A172 (cell line): ENCODE measurements around the gene CIB1. TPM values are rescaled to one million over a fixed set of nuclear protein-coding genes. Genes with fewer than 3 reads are reported as not detected.
"Not testable (repeated sequence)": the region's sequence is repeated elsewhere in the genome, so short reads cannot be mapped to it uniquely, and the experiment has no call there.

ENCODE experiments used
- DNase-seq: peaks from one replicate; pipeline ENCODE4 v3.0.0-alpha.2; 2015; ENCODE audit warnings: low spot score
- total RNA-seq: library from RNA; depleted of rRNA; stranded (reverse); fragments of >200 nt; shearing (Covaris generic); gene quantifications from 2 replicates; pipeline ENCODE4 v1.2.3, GENCODE V29; 2014; rRNA removed

Gene CIB1
- total RNA-seq, result 35.1 and 52.7 TPM in 2 replicates

DNA sequence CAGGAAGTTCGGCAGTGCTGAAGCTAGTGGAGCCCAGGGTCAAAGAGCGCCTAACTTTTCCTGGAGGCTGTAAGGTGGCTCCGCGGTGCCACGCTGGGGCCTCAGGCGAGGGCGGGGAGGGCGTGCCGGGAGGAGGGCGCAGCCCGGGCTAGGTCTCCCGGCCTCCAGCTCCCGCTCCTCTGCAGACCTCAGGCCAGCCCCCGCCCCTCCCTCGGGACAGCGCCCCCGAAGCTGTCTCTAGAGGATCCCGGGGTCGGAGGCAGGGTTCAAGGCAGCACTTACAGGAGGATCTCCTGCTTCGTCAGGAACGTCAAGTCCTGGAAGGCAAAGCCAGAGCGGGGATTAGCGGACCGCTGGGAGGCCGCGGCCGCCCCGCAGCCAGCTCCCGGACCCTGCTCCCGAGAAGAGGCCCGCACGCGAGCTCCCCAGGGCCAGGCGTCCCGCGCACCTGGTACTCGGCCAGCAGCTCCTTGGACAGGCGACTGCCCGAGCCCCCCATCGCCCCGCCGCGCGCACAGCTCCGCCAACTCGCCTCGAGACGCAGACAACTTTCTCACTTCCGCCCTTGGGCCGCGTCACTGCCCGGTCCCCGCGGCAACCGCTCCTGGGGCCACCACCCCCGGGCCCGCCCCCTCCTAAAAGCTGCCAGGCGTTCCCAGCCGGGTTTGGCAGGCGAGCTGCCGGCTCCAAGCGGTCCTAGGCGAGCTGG is at the start of gene CIB1:
Gene CIB1 (minus strand): TSS at position 555 of the 709 bp plus-strand sequence. CDS start 56 bp downstream, at position 499.
- DNase-seq, result peak; percentile 90

DNA sequence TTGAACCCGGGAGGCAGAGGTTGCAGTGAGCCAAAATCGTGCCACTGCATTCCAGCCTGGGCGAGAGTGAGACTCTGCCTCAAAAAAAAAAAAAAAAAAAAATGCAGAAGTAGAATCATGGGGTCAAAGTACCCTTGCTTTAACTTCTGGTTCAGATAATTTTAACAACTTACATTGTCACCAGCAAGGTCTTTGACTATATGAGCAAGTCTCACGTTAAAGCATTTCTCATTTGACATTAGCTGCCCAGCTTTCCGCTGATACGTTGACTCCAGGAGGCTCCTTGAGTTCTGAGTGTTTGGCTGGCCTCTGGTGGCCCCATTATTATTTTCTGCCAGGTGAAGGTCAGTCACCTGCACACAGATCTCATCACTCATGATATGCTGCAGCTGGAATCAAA is 47.9 kb upstream of the CIB1 start:
- not testable (repeated sequence) for DNase-seq

GRCh38 chr15:90280743-90281142 is 47.0 kb upstream of the CIB1 start:
- not testable (repeated sequence) for DNase-seq

GRCh38 chr15:90278467-90278866 is 44.7 kb upstream of the CIB1 start:
- DNase-seq, result not testable (repeated sequence)

DNA sequence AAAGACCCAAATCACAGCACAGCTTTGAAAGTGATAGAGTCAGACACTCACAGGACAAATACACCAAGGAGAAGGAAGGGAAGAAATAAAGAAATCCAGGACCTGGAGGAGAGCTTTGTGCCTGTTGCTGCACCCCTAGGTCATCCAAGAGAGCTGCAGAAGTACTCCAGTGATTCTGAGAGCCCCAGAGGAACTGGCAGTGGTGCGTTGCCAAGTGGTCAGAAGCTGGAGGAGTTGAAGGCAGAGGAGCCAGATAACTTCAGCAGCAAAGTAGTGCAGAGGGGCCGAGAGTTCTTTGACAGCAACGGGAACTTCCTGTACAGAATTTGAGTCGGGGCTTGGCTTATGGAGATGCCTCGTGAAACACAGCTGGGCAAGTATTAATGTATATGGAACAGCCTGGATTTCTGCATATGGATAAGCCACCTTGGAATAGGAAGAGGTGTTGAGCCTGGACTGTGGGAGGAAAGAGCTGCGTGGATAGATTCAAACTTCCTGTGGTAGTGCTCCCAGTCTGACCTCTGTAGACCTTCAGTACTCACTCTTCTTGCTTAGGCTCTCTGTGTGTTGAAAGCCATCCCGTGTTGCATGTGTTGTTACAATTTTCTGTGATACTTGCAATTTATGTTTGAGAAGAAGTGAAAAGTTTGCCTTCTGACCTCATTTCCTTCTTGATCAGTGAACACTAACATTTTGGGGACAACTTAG is 37.9 kb upstream of the CIB1 start:
- no peak for DNase-seq

GRCh38 chr15:90270502-90271150 is 36.9 kb upstream of the CIB1 start:
- DNase-seq, result no peak

GRCh38 chr15:90268415-90268814 is 34.7 kb upstream of the CIB1 start:
- DNase-seq, result no peak

DNA sequence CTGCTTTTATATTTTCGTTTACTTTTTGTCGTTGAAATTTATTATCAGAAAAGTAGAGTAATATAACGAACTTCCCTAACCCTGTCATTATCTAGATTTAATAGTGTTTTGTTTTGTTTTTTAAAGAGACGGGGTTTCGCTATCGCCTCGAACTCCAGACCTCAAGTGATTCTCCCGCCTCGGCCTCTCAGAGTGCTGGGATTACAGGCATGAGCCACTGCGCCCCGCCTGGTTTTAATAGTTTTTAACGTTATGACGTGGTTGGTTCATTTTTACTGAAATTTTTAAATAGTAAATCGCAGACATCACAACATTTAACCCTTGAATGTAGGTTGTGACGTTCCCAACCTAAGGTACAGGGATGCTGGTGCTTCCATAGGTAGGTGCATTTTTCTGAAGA is 32.7 kb upstream of the CIB1 start:
- DNase-seq, result no peak

GRCh38 chr15:90266061-90266431 is 32.3 kb upstream of the CIB1 start:
- DNase-seq, result peak; percentile 21

DNA sequence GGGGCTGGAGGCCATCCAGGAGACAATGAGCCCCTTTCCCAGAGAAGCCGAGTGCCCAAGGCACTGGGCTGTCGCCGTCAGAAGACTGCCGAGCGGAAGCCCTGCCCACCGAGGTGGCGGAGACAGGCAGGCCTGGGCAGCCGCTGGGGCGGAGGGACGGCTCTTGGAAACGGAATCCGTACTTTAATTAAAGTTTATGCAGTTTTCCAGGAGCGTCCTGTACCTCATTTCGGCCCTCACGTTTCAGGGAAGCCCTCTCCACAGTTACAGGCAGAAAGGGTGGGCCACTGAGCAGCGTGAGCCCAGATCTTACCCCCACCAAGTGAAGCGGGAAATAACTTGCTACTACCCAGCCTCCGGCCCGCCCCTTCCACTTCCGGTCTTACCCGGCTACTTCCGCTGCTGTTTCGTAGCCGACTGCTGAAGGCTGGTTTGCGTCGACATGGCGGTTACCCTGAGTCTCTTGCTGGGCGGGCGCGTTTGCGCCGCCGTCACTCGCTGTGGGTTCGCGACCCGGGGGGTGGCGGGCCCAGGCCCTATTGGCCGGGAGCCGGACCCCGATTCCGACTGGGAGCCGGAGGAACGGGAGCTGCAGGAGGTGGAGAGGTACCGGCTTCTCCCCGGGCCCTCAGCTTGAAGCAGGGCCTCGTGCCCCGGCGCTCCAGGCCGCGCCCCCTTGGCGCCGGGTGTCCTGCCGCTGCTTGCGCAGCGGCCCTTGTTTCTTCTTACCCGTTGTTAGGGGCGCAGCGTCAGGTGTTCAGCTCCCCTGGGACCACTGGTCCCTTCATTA is 31.7 kb upstream of the CIB1 start, which contains the start of gene NGRN:
Gene NGRN (plus strand): TSS at position 402 of the 790 bp plus-strand sequence. CDS start 41 bp downstream, at position 443.
- DNase-seq, result peak; percentile 89

DNA sequence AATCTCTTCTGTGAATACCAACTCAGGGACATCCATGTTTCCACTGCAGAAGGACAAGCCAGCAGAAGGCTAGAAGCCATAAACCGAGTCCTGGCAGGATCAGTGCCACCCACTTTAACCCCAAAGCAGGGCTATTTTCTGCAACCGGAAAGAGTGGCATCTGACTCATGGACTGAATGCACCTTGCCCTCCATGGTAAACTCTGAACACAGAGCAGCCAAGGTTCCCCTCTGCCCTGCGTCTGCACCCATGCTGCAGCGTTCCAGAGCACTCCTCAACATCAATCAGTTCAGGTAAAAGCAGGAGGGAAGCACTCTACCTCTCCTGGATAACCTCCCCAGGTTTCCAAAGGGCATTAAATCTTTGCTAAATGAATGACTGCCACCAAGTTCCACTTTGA is 30.9 kb upstream of the CIB1 start:
- peak; percentile 44 for DNase-seq

- no peak for DNase-seq
Observed at GRCh38 chr15:90262426-90262825, 28.7 kb upstream of the CIB1 start.

DNA sequence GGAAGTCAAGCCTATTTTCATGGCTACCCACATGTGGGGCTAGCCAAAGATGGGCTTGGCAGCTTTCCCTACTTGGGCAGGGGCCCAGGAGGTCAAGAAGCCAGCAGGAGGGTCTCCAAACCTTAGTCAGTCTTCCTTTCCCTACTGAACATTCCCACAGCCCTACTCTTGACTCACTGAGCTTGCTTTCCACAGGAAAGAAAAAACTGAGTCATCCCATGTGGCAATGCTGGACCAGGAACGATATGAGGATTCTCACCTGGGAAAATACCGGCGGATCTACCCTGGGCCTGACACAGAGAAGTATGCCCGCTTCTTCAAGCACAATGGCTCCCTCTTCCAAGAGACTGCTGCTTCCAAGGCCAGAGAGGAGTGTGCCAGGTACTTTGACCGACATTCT is 28.1 kb upstream of the CIB1 start:
- DNase-seq, result peak; percentile 39

DNA sequence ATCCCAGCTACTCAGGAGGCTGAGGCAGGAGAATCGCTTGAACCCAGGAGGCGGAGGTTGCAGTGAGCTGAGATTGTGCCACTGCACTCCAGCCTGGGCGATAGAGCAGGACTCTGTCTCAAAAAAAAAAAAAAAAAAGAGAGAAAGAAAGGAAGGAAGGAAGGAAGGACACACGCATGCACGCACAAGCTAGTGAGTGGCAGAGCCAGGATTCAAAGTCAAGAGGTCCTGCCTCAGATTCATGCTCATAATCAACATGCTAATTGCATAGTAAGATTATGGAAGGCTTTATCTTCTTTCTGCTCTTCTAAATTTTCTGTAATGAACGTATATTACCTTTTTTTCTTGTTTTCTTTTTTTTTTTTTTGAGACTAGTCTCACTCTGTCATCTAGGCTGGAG is 27.0 kb upstream of the CIB1 start:
- not testable (repeated sequence) for DNase-seq

- DNase-seq, result no peak
Observed at GRCh38 chr15:90259524-90259923, 25.8 kb upstream of the CIB1 start.

- no peak for DNase-seq
Observed at GRCh38 chr15:90257776-90258175, 24.0 kb upstream of the CIB1 start.

DNA sequence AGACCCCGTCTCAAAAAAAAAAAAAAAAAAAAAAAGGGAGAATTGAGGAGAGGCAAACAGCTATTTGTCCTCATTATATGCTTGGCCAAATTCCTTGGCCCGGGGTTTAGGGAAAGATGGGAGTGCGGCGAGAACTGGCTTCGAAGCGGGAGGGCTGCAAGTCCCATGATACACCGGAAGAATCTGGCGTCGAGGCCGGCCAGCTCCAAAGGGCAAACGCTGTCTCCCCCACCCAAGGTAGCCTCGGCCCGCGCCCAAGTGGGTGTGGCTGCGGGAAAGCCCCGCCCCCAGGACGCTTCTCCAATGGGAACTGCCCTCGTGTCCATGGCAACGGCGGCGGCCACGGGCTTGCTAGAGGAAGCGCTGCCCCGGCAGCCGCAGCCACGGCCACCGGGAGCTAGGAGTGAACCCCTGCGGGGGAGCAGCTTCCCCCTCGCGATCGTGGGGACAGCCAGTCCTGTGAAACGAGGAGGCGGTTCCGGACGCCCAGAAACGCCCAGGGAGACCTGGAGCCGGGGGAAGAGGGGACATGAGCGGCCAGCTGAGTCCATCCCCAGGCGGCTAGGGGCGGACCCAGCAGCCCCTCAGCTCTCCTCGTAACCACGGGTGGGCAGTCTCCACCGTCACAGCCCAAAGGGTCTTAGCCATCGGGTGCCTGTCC is 15.6 kb upstream of the CIB1 start, which contains the start of gene TTLL13:
Gene TTLL13 (plus strand): TSS at position 354 of the 661 bp plus-strand sequence. CDS start 1,075 bp downstream, outside the sequence.
- peak; percentile 72 for DNase-seq

GRCh38 chr15:90248789-90249202 is 15.1 kb upstream of the CIB1 start:
- DNase-seq, result no peak

GRCh38 chr15:90243943-90244639 is 10.3 kb upstream of the CIB1 start:
- DNase-seq, result no peak
